ENCODE results near the gene GLI1. TPM values are rescaled to one million over a fixed set of nuclear protein-coding genes. Genes with fewer than 3 reads are reported as not detected.

GLI1 gene
- total and polyA plus RNA-seq, 2 of the 13 experiments (the other 11 are each of a cell fraction or from before 2014, with no cell fraction given) = 0.09 to 0.20 TPM

DNA sequence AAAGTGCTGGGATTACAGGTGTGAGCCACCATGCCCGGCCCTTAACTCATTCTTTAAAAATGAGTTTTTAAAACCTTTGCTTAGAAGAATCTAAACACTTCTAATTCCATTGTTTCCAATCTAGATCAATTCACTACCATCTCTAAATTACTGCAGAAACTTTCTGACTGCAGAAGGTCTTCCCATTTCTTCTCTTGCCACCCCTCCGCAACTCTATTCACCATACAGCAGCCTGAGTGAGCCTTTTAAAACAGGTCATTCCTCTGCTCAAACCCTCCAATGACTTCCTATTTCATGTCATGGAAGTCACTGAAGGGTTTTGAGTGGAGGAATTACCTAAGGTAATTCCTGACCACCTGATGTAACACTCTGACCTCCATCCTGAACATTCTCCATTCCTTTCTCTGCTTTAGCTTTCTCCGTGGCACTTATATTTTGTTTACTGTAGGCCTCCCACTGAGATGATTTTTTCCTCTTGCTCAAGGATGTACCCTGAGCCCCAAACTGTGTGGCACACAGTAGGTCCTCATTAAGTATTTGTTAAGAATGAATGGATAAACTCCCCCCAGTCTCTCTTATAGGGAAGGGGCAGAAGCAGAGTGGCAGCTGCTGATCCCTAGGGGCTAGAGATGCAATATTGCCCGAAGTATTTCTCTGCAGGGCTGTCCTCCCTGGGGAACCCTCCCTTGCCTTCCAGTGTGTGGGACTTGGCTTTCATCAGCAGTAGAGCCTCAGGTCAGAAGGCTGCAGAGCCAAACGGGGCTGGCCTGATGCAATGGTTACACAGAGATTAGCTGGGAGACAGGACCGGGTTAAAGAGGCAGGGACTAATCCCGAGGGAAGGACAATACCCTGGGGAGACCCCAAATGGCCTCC lies 59.6 kb downstream of the GLI1 start (continued):
- 0 out of 2 replicates have a peak, but pooled peaks have one; percentile 30 for TF ChIP-seq ZNF543 (CRISPR knock-in tag; IDR thresholded peaks at IDR 0.05)
- TF ChIP-seq ZBTB8A (CRISPR knock-in tag; IDR thresholded peaks at IDR 0.05; ENCODE audit: borderline replicate concordance, low read depth) = no peak
- TF ChIP-seq, protein P1, sequence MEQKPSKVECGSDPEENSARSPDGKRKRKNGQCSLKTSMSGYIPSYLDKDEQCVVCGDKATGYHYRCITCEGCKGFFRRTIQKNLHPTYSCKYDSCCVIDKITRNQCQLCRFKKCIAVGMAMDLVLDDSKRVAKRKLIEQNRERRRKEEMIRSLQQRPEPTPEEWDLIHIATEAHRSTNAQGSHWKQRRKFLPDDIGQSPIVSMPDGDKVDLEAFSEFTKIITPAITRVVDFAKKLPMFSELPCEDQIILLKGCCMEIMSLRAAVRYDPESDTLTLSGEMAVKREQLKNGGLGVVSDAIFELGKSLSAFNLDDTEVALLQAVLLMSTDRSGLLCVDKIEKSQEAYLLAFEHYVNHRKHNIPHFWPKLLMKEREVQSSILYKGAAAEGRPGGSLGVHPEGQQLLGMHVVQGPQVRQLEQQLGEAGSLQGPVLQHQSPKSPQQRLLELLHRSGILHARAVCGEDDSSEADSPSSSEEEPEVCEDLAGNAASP (CRISPR knock-in tag; IDR thresholded peaks at IDR 0.05; ENCODE audit: borderline replicate concordance) = no peak
- no peak for TF ChIP-seq EEA1 (CRISPR knock-in tag; IDR thresholded peaks at IDR 0.05; ENCODE audit: borderline replicate concordance)
- 0 out of 2 replicates have a peak, but pooled peaks have one; percentile 5 for TF ChIP-seq PHF20 (CRISPR knock-in tag; IDR thresholded peaks at IDR 0.05)
- no peak for TF ChIP-seq ZBTB21 (CRISPR knock-in tag; IDR thresholded peaks at IDR 0.05)
- TF ChIP-seq, protein P2, sequence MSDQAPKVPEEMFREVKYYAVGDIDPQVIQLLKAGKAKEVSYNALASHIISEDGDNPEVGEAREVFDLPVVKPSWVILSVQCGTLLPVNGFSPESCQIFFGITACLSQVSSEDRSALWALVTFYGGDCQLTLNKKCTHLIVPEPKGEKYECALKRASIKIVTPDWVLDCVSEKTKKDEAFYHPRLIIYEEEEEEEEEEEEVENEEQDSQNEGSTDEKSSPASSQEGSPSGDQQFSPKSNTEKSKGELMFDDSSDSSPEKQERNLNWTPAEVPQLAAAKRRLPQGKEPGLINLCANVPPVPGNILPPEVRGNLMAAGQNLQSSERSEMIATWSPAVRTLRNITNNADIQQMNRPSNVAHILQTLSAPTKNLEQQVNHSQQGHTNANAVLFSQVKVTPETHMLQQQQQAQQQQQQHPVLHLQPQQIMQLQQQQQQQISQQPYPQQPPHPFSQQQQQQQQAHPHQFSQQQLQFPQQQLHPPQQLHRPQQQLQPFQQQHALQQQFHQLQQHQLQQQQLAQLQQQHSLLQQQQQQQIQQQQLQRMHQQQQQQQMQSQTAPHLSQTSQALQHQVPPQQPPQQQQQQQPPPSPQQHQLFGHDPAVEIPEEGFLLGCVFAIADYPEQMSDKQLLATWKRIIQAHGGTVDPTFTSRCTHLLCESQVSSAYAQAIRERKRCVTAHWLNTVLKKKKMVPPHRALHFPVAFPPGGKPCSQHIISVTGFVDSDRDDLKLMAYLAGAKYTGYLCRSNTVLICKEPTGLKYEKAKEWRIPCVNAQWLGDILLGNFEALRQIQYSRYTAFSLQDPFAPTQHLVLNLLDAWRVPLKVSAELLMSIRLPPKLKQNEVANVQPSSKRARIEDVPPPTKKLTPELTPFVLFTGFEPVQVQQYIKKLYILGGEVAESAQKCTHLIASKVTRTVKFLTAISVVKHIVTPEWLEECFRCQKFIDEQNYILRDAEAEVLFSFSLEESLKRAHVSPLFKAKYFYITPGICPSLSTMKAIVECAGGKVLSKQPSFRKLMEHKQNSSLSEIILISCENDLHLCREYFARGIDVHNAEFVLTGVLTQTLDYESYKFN (CRISPR knock-in tag; conservative IDR thresholded peaks at IDR 0.05) = no peak
- no peak for TF ChIP-seq CHD4 (IDR thresholded peaks at IDR 0.05; ENCODE audit: borderline replicate concordance, low read length)
- TF ChIP-seq, protein P3, sequence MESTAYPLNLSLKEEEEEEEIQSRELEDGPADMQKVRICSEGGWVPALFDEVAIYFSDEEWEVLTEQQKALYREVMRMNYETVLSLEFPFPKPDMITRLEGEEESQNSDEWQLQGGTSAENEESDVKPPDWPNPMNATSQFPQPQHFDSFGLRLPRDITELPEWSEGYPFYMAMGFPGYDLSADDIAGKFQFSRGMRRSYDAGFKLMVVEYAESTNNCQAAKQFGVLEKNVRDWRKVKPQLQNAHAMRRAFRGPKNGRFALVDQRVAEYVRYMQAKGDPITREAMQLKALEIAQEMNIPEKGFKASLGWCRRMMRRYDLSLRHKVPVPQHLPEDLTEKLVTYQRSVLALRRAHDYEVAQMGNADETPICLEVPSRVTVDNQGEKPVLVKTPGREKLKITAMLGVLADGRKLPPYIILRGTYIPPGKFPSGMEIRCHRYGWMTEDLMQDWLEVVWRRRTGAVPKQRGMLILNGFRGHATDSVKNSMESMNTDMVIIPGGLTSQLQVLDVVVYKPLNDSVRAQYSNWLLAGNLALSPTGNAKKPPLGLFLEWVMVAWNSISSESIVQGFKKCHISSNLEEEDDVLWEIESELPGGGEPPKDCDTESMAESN (CRISPR knock-in tag; conservative IDR thresholded peaks at IDR 0.05) = 0 out of 2 replicates have a peak, but pooled peaks have one; percentile 4
- TF ChIP-seq, protein P4, sequence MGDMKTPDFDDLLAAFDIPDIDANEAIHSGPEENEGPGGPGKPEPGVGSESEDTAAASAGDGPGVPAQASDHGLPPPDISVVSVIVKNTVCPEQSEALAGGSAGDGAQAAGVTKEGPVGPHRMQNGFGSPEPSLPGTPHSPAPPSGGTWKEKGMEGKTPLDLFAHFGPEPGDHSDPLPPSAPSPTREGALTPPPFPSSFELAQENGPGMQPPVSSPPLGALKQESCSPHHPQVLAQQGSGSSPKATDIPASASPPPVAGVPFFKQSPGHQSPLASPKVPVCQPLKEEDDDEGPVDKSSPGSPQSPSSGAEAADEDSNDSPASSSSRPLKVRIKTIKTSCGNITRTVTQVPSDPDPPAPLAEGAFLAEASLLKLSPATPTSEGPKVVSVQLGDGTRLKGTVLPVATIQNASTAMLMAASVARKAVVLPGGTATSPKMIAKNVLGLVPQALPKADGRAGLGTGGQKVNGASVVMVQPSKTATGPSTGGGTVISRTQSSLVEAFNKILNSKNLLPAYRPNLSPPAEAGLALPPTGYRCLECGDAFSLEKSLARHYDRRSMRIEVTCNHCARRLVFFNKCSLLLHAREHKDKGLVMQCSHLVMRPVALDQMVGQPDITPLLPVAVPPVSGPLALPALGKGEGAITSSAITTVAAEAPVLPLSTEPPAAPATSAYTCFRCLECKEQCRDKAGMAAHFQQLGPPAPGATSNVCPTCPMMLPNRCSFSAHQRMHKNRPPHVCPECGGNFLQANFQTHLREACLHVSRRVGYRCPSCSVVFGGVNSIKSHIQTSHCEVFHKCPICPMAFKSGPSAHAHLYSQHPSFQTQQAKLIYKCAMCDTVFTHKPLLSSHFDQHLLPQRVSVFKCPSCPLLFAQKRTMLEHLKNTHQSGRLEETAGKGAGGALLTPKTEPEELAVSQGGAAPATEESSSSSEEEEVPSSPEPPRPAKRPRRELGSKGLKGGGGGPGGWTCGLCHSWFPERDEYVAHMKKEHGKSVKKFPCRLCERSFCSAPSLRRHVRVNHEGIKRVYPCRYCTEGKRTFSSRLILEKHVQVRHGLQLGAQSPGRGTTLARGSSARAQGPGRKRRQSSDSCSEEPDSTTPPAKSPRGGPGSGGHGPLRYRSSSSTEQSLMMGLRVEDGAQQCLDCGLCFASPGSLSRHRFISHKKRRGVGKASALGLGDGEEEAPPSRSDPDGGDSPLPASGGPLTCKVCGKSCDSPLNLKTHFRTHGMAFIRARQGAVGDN (CRISPR knock-in tag; IDR thresholded peaks at IDR 0.05) = no peak
- TF ChIP-seq, protein P5, sequence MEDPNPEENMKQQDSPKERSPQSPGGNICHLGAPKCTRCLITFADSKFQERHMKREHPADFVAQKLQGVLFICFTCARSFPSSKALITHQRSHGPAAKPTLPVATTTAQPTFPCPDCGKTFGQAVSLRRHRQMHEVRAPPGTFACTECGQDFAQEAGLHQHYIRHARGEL (CRISPR knock-in tag; IDR thresholded peaks at IDR 0.05) = no peak
- TF ChIP-seq, protein P6, sequence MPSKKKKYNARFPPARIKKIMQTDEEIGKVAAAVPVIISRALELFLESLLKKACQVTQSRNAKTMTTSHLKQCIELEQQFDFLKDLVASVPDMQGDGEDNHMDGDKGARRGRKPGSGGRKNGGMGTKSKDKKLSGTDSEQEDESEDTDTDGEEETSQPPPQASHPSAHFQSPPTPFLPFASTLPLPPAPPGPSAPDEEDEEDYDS (CRISPR knock-in tag; IDR thresholded peaks at IDR 0.05) = no peak
- no peak for TF ChIP-seq DNMT3B (CRISPR knock-in tag; conservative IDR thresholded peaks at IDR 0.05)
- TF ChIP-seq RAD51 (IDR thresholded peaks at IDR 0.05; ENCODE audit: borderline replicate concordance) = no peak

All from HepG2 (cell line).